Transverse colon (tissue), 4 donors: Measurements from ENCODE around the gene SULF2. TPM values are rescaled to one million over a fixed set of nuclear protein-coding genes. Genes with fewer than 3 reads are reported as not detected.
"Not testable (repeated sequence)": the region's sequence is repeated elsewhere in the genome, so short reads cannot be mapped to it uniquely, and the experiment has no call there.

Experiments used
- DNase-seq: peaks from one replicate; pipeline ENCODE4 v3.0.0-alpha.2; 2019
- H3K27ac ChIP-seq, 4 donors: fragments of 200-600 bp; sonication (generic); 2 replicates each; pipeline ENCODE4 v1.5.1; 2016 to 2018; ENCODE audit warnings: inconsistent platforms in 4 of 4
- H3K27me3 ChIP-seq: fragments of 200-600 bp; sonication (generic); 2 replicates; pipeline ENCODE4 v1.5.1; 2017; ENCODE audit warnings: inconsistent platforms
- H3K36me3 ChIP-seq, 4 donors: fragments of 200-600 bp; sonication (generic); 2 replicates each; pipeline ENCODE4 v1.5.1; 2017 to 2019; ENCODE audit warnings: inconsistent platforms in 4 of 4
- H3K4me1 ChIP-seq, 4 donors: fragments of 200-600 bp; sonication (generic); 2 replicates each; pipeline ENCODE4 v1.5.1; 2017 to 2020; ENCODE audit warnings: inconsistent platforms in 4 of 4
- H3K4me3 ChIP-seq, 4 donors: fragments of 200-600 bp; sonication (generic); 1 replicate in 1 of 4; 2 replicates in 3 of 4; pipeline versions ENCODE4 v1.5.1 to v1.6.1; 2017 to 2019; ENCODE audit warnings: inconsistent platforms in 4 of 4
- H3K9me3 ChIP-seq, 2 donors: fragments of 200-600 bp; sonication (generic); 2 replicates each; pipeline ENCODE4 v1.5.1; 2017 to 2019; ENCODE audit warnings: inconsistent platforms in 2 of 2
- EP300 ChIP-seq: sonication (generic); formaldehyde crosslinking; IDR thresholded peaks from one replicate; pipeline ENCODE4 v1.6.1; 2017; ENCODE audit warnings: antibody characterized with exemption, low read depth
- POLR2A ChIP-seq: fragments of 450-650 bp; IDR thresholded peaks from one replicate; pipeline ENCODE4 v1.6.1; 2016; ENCODE audit warnings: antibody characterized with exemption, mild to moderate bottlenecking, moderate library complexity
- POLR2AphosphoS5 ChIP-seq, 3 donors: sonication (generic); formaldehyde crosslinking; IDR thresholded peaks; one replicate each; pipeline ENCODE4 v1.6.1; 2016; ENCODE audit warnings: antibody characterized with exemption in 3 of 3
- WGBS, 2 donors: methylation state at CpG; one replicate each; pipeline ENCODE4 v1.1.5; 2018; ENCODE audit warnings: low coverage in 1 of 2; 5-methylcytosine and 5-hydroxymethylcytosine counted together
- in situ Hi-C, 4 donors: fragments of 200-750 bp; cut with MboI; loops; one replicate each; pipeline versions ENCODE4 v1.15.0 to v1.15.1; 2017; ENCODE audit warnings: low sequenced_read_pairs in 3 of 4, low pct_ligation_motif_present in 1 of 4, low pct_unique_long_range_greater_than_20kb in 1 of 4
- intact Hi-C: fragments of 100-400 bp; cut with DNase I; formaldehyde crosslinking; loops from one replicate; pipeline ENCODE4 v1.15.1; 2023; ENCODE audit warnings: low total_unique reads
- total RNA-seq, 4 donors: library from RNA; depleted of rRNA; stranded (reverse); fragments of >200 nt; gene quantifications; one replicate each; pipeline ENCODE4 v1.1.0, GENCODE V29; 2016
- TF ChIP-seq, protein P1 (sequence below), 5 experiments: fragments of 200-600 bp in 3 of 5; fragments of 450-650 bp in 2 of 5; sonication (generic) in 3 of 5; IDR thresholded peaks; 1 replicate in 2 of 5; 2 replicates in 3 of 5; pipeline ENCODE4 v1.5.1; 2016 to 2017; ENCODE audit warnings: antibody characterized with exemption in 5 of 5, inconsistent platforms in 3 of 5, mild to moderate bottlenecking in 2 of 5, moderate library complexity in 1 of 5

The SULF2 gene
- total RNA-seq, result 100 to 1,000 TPM; 103 to 257 (median 191) TPM

DNA sequence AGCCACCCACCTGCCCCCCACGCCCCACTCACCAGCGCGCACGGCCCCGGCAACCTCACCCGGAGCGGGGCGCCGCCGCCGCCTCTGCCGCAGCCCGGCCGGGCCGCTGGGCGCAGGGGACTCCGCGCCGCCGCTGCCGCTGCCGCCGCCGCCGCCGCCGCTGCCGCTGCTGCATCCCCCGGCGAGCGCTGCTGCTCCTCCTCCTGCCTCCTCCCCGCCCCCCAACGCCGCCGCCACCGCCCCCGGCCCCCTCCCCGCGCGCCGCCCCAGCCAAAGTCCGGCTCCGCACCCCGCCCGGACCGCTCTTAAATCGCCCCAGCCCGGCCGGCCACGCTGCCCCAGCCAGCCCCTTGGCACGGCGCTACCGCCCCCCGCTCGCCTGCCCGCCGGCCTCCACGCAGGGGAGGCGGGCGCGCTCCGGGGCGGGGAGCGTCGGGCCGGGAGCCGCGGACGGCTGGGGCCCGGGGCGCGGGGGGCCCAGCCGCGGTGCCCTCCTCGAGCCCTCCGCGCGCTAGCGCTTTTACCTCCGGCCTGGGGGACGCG is at the start of gene SULF2:
Gene SULF2, minus strand, starts transcription at position 171 of the 543 bp plus-strand sequence. CDS start 28,118 bp downstream, outside the sequence.
- peak within 1 kb of the TSS; percentile 61 to 75 (median 62) for H3K4me3 ChIP-seq
- H3K27me3 ChIP-seq, result no peaks in the 10 kb centered on the region
- no peaks in the 10 kb centered on the region for H3K36me3 ChIP-seq
- TF ChIP-seq, protein P1, sequence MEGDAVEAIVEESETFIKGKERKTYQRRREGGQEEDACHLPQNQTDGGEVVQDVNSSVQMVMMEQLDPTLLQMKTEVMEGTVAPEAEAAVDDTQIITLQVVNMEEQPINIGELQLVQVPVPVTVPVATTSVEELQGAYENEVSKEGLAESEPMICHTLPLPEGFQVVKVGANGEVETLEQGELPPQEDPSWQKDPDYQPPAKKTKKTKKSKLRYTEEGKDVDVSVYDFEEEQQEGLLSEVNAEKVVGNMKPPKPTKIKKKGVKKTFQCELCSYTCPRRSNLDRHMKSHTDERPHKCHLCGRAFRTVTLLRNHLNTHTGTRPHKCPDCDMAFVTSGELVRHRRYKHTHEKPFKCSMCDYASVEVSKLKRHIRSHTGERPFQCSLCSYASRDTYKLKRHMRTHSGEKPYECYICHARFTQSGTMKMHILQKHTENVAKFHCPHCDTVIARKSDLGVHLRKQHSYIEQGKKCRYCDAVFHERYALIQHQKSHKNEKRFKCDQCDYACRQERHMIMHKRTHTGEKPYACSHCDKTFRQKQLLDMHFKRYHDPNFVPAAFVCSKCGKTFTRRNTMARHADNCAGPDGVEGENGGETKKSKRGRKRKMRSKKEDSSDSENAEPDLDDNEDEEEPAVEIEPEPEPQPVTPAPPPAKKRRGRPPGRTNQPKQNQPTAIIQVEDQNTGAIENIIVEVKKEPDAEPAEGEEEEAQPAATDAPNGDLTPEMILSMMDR (IDR thresholded peaks at IDR 0.05), result no peak
- peak in 1 of 3 donors; percentile 2 for TF ChIP-seq POLR2AphosphoS5 (IDR thresholded peaks at IDR 0.05)
- peak within 1 kb of the TSS; percentile 86 to 90 (median 88) for H3K27ac ChIP-seq
- no peaks in the 10 kb centered on the region for H3K9me3 ChIP-seq
- 1% methylated on average over 28 of the region's 82 CpGs; no CpG with 5 or more reads in 1 of the 2 donors for WGBS, 2 donors
- peak; percentile 76 for DNase-seq
- H3K4me1 ChIP-seq, result peaks cover 6 to 35% (median 18%) of the 10 kb centered on the region in 4 donors
- intact Hi-C loops, result loop anchor here (10.0 kb wide), 1 partner anchor 111 kb away; no protein-coding TSS in a partner anchor
- in situ Hi-C loops, result loop anchor here (10.0 kb wide), 2 partner anchors 829 to 839 kb away; no protein-coding TSS in a partner anchor

- H3K27ac ChIP-seq, DNase-seq, H3K4me1 ChIP-seq, intact Hi-C loops, in situ Hi-C loops, H3K36me3 ChIP-seq, H3K4me3 ChIP-seq, H3K9me3 ChIP-seq, H3K27me3 ChIP-seq: not testable (repeated sequence)
- WGBS, 2 donors, result no CpG with 5 or more reads among the region's 7 CpGs
These were observed 46.4 kb upstream of the SULF2 start for GRCh38 chr20:47831675-47832074.

DNA sequence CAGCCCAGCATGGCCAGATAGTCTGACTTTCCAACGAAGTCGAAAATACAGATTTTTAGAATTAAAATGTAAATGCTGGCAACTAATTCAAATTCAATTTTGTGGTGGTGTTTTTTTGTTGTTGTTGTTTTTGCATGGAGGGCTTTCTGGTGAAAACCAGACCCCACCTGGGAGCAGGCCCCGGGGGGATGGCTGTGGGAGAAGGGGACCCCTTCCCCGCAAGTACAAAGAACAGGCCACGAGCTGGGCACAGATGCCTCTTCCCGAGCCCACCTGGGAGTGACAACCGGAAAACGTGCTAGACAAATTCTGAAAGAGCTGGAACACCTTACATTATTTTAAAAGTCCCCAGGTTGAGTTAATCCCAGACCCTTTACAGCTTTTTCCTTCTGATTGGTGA is 41.4 kb upstream of the SULF2 start:
- in situ Hi-C loops, result loop anchor here in 1 of 4 donors (10.0 kb wide), 1 partner anchor 68 kb away; no protein-coding TSS in a partner anchor

GRCh38 chr20:47826006-47826405 is 40.7 kb upstream of the SULF2 start:
- H3K27ac ChIP-seq, H3K36me3 ChIP-seq, DNase-seq, H3K4me3 ChIP-seq, H3K27me3 ChIP-seq, H3K9me3 ChIP-seq, intact Hi-C loops, H3K4me1 ChIP-seq: not testable (repeated sequence)
- in situ Hi-C loops, result loop anchor here in 1 of 4 donors (10.0 kb wide), 1 partner anchor 69 kb away; no protein-coding TSS in a partner anchor
- 73% methylated on average over 18 of the region's 18 CpGs; no CpG with 5 or more reads in 1 of the 2 donors for WGBS, 2 donors

More for the DNA sequence above, 41.4 kb upstream of the SULF2 start:
- 75% methylated on average over 8 of the region's 8 CpGs; no CpG with 5 or more reads in 1 of the 2 donors for WGBS, 2 donors
- H3K27me3 ChIP-seq, H3K27ac ChIP-seq, H3K4me3 ChIP-seq, DNase-seq, H3K9me3 ChIP-seq, intact Hi-C loops, H3K4me1 ChIP-seq, H3K36me3 ChIP-seq: not testable (repeated sequence)

- DNase-seq, result no peak
- 73% methylated on average over 12 of the region's 12 CpGs; no CpG with 5 or more reads in 1 of the 2 donors for WGBS, 2 donors
- TF ChIP-seq, protein P1 (IDR thresholded peaks at IDR 0.05), result no peak
- no peak for TF ChIP-seq POLR2AphosphoS5 (IDR thresholded peaks at IDR 0.05)
- no peak for TF ChIP-seq EP300
- TF ChIP-seq POLR2A, result no peak
These were observed 39.9 kb upstream of the SULF2 start for GRCh38 chr20:47825011-47825762.

GRCh38 chr20:47823941-47824340 is 38.7 kb upstream of the SULF2 start:
- H3K36me3 ChIP-seq, H3K27ac ChIP-seq, H3K4me3 ChIP-seq, H3K4me1 ChIP-seq, DNase-seq, intact Hi-C loops, H3K9me3 ChIP-seq: not testable (repeated sequence)
- in situ Hi-C loops, result loop anchor here in 1 of 4 donors (10.0 kb wide), 1 partner anchor 71 kb away; no protein-coding TSS in a partner anchor
- 87% methylated on average over 12 of the region's 12 CpGs; no CpG with 5 or more reads in 1 of the 2 donors for WGBS, 2 donors
- peaks cover 17% of the 10 kb centered on the region for H3K27me3 ChIP-seq

More at GRCh38 chr20:47825011-47825762, 39.9 kb upstream of the SULF2 start:
- Histone ChIP-seq H3K4me3 (no peak overlapping the region), H3K27me3 (peaks cover 10% of the 10 kb centered on the region), H3K4me1 (no peaks in the 10 kb centered on the region), H3K27ac (no peak overlapping the region), H3K36me3 (no peaks in the 10 kb centered on the region), H3K9me3 (no peaks in the 10 kb centered on the region)
- intact Hi-C loops (no loop called here), in situ Hi-C loops (loop anchor here in 1 of 4 donors (10.0 kb wide), 1 partner anchor 70 kb away; no protein-coding TSS in a partner anchor)
